Stimulated activated CD8-positive, alpha-beta memory T cell treated with anti-CD3 and anti-CD28 coated beads, Interleukin-7, amount 100 ng/mL, for 24 hours (primary cell): Measurements from ENCODE around the gene PCDHGA5.
"Not testable (repeated sequence)": the region's sequence is repeated elsewhere in the genome, so short reads cannot be mapped to it uniquely, and the experiment has no call there.

Source experiments
- DNase-seq: peaks from one replicate; pipeline ENCODE4 v3.0.0-alpha.2; 2020; ENCODE audit warnings: low read depth

PCDHGA5 gene

GRCh38 chr5:141414548-141415274 is 50.7 kb downstream of the PCDHGA5 start:
- DNase-seq, result not testable (repeated sequence)

GRCh38 chr5:141415275-141415618 is 51.3 kb downstream of the PCDHGA5 start:
- not testable (repeated sequence) for DNase-seq
